Ascending aorta (tissue), 2 donors: ENCODE measurements around the gene PADI3. TPM values are rescaled to one million over a fixed set of nuclear protein-coding genes. Genes with fewer than 3 reads are reported as not detected.

ENCODE experiments used
- DNase-seq, 2 donors: peaks; one replicate each; pipeline ENCODE4 v3.0.0-alpha.2; 2019; ENCODE audit warnings: low spot score in 2 of 2
- H3K27ac ChIP-seq, 2 donors: fragments of 200-600 bp; sonication (generic); one replicate each; pipeline ENCODE4 v1.5.1; 2016 to 2017; ENCODE audit warnings: mild to moderate bottlenecking in 1 of 2
- H3K27me3 ChIP-seq: fragments of 200-600 bp; sonication (generic); one replicate; pipeline ENCODE4 v1.5.1; 2017
- H3K36me3 ChIP-seq, 2 donors: fragments of 200-600 bp; sonication (generic); one replicate each; pipeline ENCODE4 v1.5.1; 2016
- H3K4me1 ChIP-seq, 2 donors: fragments of 200-600 bp; sonication (generic); one replicate each; pipeline ENCODE4 v1.5.1; 2016 to 2017; ENCODE audit warnings: mild to moderate bottlenecking in 1 of 2
- H3K4me3 ChIP-seq, 2 donors: fragments of 200-600 bp; sonication (generic); one replicate each; pipeline ENCODE4 v1.5.1; 2016 to 2017; ENCODE audit warnings: mild to moderate bottlenecking in 1 of 2
- H3K9me3 ChIP-seq, 2 donors: fragments of 200-600 bp; sonication (generic); one replicate each; pipeline ENCODE4 v1.5.1; 2016
- intact Hi-C: fragments of 100-400 bp; cut with DNase I; formaldehyde crosslinking; loops from one replicate; pipeline ENCODE4 v1.15.1; 2023
- total RNA-seq: library from RNA; depleted of rRNA; stranded (reverse); fragments of >200 nt; gene quantifications from one replicate; pipeline ENCODE4 v1.1.0, GENCODE V29; 2016
- TF ChIP-seq, protein P1 (sequence below), 3 experiments: fragments of 200-600 bp in 2 of 3; fragments of 450-650 bp in 1 of 3; sonication (generic) in 2 of 3; IDR thresholded peaks; one replicate each; pipeline ENCODE4 v1.5.1; 2016 to 2019; ENCODE audit warnings: antibody characterized with exemption in 3 of 3, mild to moderate bottlenecking in 1 of 3, moderate library complexity in 1 of 3

The PADI3 gene
- total RNA-seq, 1 donor from 2014 or later: not detected

GRCh38 chr1:17230671-17231310 is 18.1 kb upstream of the PADI3 start:
- Histone ChIP-seq H3K4me3 (no peak overlapping the region), H3K27me3 (no peaks in the 10 kb centered on the region), H3K36me3 (no peaks in the 10 kb centered on the region), H3K4me1 (peaks cover 0 to 4% of the 10 kb centered on the region in 2 donors), H3K27ac (no peak overlapping the region), H3K9me3 (no peaks in the 10 kb centered on the region)
- TF ChIP-seq, protein P1, sequence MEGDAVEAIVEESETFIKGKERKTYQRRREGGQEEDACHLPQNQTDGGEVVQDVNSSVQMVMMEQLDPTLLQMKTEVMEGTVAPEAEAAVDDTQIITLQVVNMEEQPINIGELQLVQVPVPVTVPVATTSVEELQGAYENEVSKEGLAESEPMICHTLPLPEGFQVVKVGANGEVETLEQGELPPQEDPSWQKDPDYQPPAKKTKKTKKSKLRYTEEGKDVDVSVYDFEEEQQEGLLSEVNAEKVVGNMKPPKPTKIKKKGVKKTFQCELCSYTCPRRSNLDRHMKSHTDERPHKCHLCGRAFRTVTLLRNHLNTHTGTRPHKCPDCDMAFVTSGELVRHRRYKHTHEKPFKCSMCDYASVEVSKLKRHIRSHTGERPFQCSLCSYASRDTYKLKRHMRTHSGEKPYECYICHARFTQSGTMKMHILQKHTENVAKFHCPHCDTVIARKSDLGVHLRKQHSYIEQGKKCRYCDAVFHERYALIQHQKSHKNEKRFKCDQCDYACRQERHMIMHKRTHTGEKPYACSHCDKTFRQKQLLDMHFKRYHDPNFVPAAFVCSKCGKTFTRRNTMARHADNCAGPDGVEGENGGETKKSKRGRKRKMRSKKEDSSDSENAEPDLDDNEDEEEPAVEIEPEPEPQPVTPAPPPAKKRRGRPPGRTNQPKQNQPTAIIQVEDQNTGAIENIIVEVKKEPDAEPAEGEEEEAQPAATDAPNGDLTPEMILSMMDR (IDR thresholded peaks at IDR 0.05): no peak
- intact Hi-C loops: no loop called here
- DNase-seq: no peak

DNA sequence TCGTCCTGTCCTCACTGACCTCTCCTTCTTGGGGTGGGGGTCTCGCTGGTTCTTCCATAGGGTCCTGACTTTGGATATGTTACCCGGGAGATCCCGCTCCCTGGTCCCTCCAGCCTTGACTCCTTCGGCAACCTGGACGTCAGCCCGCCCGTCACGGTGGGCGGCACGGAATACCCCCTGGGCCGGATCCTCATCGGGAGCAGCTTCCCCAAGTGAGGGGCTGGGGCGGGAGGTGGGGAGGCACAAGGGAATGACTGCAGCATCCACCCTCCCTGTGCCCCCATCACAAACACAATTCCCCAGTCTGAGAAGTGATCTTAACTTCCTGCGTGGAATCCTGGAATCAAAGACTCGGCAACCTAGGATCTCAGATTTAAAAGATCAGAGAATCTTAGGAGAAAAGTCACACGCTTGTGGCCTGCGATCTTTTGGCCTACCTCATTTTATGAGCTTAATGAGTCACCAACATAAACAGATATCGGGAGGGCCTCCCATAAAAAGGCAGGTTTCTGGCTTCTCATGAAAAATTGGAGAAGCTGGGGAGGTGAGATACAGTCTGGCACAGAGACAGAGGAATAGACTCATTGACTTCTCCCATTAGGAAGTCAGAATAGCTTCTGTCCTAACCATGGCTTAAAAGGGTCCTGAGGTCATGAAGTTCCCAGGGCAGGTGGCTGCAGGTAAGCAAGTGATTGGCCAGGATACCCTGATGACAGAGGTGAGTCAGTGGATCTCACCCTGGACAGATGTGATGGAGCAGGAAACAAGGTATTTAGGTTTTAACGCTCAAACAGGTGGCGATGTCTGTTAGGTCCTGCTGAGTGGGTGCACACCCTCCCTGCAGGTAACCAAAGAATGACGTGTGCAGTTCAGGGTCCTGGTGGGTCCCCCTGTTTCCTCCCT is 15.9 kb upstream of the PADI3 start:
- intact Hi-C loops: no loop called here
- Histone ChIP-seq H3K4me3 (no peak overlapping the region), H3K4me1 (peaks cover 0 to 4% of the 10 kb centered on the region in 2 donors), H3K9me3 (no peaks in the 10 kb centered on the region), H3K27ac (no peak overlapping the region), H3K36me3 (no peaks in the 10 kb centered on the region), H3K27me3 (no peaks in the 10 kb centered on the region)
- TF ChIP-seq, protein P1 (IDR thresholded peaks at IDR 0.05): no peak
- no peak for DNase-seq

DNA sequence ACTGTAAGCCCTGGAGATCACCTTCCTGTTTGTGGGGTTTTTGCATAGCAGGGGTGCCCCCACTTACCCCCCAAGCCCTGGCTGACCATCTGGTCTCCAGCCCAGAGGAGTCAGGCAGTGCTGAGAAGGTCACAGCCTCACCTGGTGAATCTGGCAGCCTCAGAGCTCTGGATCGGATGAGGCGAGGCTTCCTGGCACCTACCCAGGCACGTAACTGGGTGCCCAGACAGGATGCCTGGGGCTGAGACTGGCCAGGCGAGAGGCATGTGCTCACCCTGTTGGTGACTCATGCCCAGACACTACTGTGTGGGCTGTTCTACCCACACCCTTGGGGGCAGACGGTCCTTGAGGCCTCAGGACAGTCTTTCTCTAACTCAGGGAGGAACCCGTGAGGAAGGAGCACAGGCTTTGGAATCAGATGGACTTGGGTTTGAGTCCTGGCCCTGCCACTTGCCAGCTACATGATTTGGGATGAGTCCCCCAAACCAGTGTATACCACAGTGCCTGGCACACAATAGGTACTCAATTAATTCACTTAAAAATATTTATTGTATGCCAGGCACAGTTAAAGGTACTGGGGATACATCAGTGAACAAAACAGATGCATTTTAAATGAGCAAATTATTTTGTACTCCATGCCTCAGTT is 15.1 kb upstream of the PADI3 start:
- DNase-seq: peak; percentile 30 to 66
- TF ChIP-seq, protein P1 (IDR thresholded peaks at IDR 0.05): no peak
- H3K36me3 ChIP-seq: no peaks in the 10 kb centered on the region
- no peaks in the 10 kb centered on the region for H3K9me3 ChIP-seq
- H3K27me3 ChIP-seq: no peaks in the 10 kb centered on the region
- H3K27ac ChIP-seq: no peak overlapping the region
- peaks cover 0 to 4% of the 10 kb centered on the region in 2 donors for H3K4me1 ChIP-seq
- no peak overlapping the region for H3K4me3 ChIP-seq
- intact Hi-C loops: no loop called here

- DNase-seq: no peak
- TF ChIP-seq, protein P1 (IDR thresholded peaks at IDR 0.05): no peak
- peaks cover 0 to 4% of the 10 kb centered on the region in 2 donors for H3K4me1 ChIP-seq
- no peak overlapping the region for H3K27ac ChIP-seq
- no peaks in the 10 kb centered on the region for H3K36me3 ChIP-seq
- intact Hi-C loops: no loop called here
- no peak overlapping the region for H3K4me3 ChIP-seq
- no peaks in the 10 kb centered on the region for H3K27me3 ChIP-seq
- H3K9me3 ChIP-seq: no peaks in the 10 kb centered on the region
These were observed 14.5 kb upstream of the PADI3 start for GRCh38 chr1:17234405-17234804.

GRCh38 chr1:17235135-17235885 is 13.6 kb upstream of the PADI3 start:
- H3K9me3 ChIP-seq: no peaks in the 10 kb centered on the region
- peaks cover 0 to 4% of the 10 kb centered on the region in 2 donors for H3K4me1 ChIP-seq
- no peak overlapping the region for H3K27ac ChIP-seq
- no peak overlapping the region for H3K4me3 ChIP-seq
- TF ChIP-seq, protein P1 (IDR thresholded peaks at IDR 0.05): no peak
- H3K27me3 ChIP-seq: no peaks in the 10 kb centered on the region
- intact Hi-C loops: loop anchor here (5.0 kb wide), 2 partner anchors 178 to 273 kb away; no protein-coding TSS in a partner anchor
- no peak for DNase-seq
- no peaks in the 10 kb centered on the region for H3K36me3 ChIP-seq
